SK-N-SH treated with all-trans-retinoic acid at 6 μM for 48 hours (cell line): Measurements from ENCODE around the gene CALML3.

Experiments
- ARNTL ChIP-seq: fragments of 450-650 bp; formaldehyde crosslinking; IDR thresholded peaks from 2 replicates; pipeline ENCODE4 v1.5.0; 2020; ENCODE audit warnings: low read depth, mild to moderate bottlenecking, moderate library complexity, borderline replicate concordance
- BACH2 ChIP-seq: fragments of 250-450 bp; sonication (Bioruptor Pico); IDR thresholded peaks from 2 replicates; pipeline ENCODE4 v1.9.0; 2021; ENCODE audit warnings: mild to moderate bottlenecking, borderline replicate concordance
- CREB5 ChIP-seq: fragments of 250-450 bp; sonication (Bioruptor Pico); IDR thresholded peaks from 2 replicates; pipeline ENCODE4 v1.5.1; 2020; ENCODE audit warnings: low read depth, mild to moderate bottlenecking, moderate library complexity
- CSDC2 ChIP-seq: fragments of 250-450 bp; sonication (Bioruptor Pico); IDR thresholded peaks from 2 replicates; pipeline ENCODE4 v1.5.0; 2020; ENCODE audit warnings: mild to moderate bottlenecking, moderate library complexity
- GLIS3 ChIP-seq: fragments of 250-450 bp; sonication (Bioruptor Pico); IDR thresholded peaks from 2 replicates; pipeline ENCODE4 v1.5.0; 2020; ENCODE audit warnings: mild to moderate bottlenecking, moderate library complexity
- POU6F1 ChIP-seq: fragments of 250-450 bp; sonication (Bioruptor Pico); IDR thresholded peaks from 2 replicates; pipeline ENCODE4 v1.8.0; 2021; ENCODE audit warnings: low read depth, mild to moderate bottlenecking, moderate library complexity, borderline replicate concordance
- TSHZ2 ChIP-seq: fragments of 250-450 bp; sonication (Bioruptor Pico); IDR thresholded peaks from 2 replicates; pipeline ENCODE4 v1.5.0; 2020; ENCODE audit warnings: mild to moderate bottlenecking, moderate library complexity
- ZC3H10 ChIP-seq: fragments of 250-450 bp; sonication (Bioruptor Pico); IDR thresholded peaks from 2 replicates; pipeline ENCODE4 v1.5.1; 2021; ENCODE audit warnings: mild to moderate bottlenecking, moderate library complexity
- ZFP3 ChIP-seq: fragments of 250-450 bp; sonication (Bioruptor Pico); IDR thresholded peaks from 2 replicates; pipeline ENCODE4 v1.5.0; 2020; ENCODE audit warnings: mild to moderate bottlenecking, moderate library complexity
- ZFP30 ChIP-seq: fragments of 450-650 bp; formaldehyde crosslinking; IDR thresholded peaks from 2 replicates; pipeline ENCODE4 v1.5.0; 2022; ENCODE audit warnings: mild to moderate bottlenecking, moderate library complexity
- ZNF8 ChIP-seq: fragments of 450-650 bp; formaldehyde crosslinking; IDR thresholded peaks from 2 replicates; pipeline ENCODE4 v1.5.0; 2020; ENCODE audit warnings: mild to moderate bottlenecking, moderate library complexity

GRCh38 chr10:5550250-5550545, 25.4 kb downstream of the CALML3 start:
- TF ChIP-seq TSHZ2 (CRISPR knock-in tag), result no peak
- TF ChIP-seq ZFP3, result no peak
- TF ChIP-seq ZFP30 (CRISPR knock-in tag), result no peak
- TF ChIP-seq CSDC2 (CRISPR knock-in tag), result no peak
- no peak for TF ChIP-seq ZNF8 (CRISPR knock-in tag)
- no peak for TF ChIP-seq ARNTL (CRISPR knock-in tag)
- TF ChIP-seq POU6F1 (CRISPR knock-in tag), result no peak
- no peak for TF ChIP-seq ZC3H10 (CRISPR knock-in tag)
- no peak for TF ChIP-seq CREB5 (CRISPR knock-in tag)
- no peak for TF ChIP-seq BACH2
- TF ChIP-seq GLIS3 (CRISPR knock-in tag), result no peak
